Measurements from ENCODE around the gene TWF1. TPM values are rescaled to one million over a fixed set of nuclear protein-coding genes. Genes with fewer than 3 reads are reported as not detected.
A peak's percentile ranks its signal among the peaks of the same experiment; 100 is the strongest.

Gene TWF1
- total and polyA plus RNA-seq, 2 experiments from 2014 or later, result 141 to 246 TPM

DNA sequence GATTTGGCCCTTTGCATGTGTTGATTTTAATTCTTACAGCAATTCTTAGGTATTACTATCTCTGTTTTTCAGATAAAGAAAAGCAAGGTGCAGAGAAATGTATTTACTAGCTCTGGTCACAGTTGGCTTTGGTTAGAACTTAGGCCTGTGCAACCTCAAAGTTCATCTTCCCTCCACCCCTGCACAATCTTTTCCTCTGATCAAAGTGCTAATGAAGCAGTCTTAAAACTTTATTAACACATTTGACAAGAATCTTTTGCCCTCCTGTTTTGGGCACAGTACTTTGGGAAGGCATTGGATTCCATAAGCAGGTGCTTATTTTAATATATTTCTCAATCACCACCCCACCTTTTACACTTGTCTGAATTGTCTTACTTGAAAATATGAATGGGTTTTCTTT lies 44.6 kb downstream of the TWF1 start:
- no peaks in the 10 kb centered on the region for H3F3A ChIP-seq (ENCODE audit: insufficient read depth)
- H3K4me2 ChIP-seq (ENCODE audit: unreplicated experiment), result no peak overlapping the region
- H3K4me1 ChIP-seq (ENCODE audit: insufficient read depth), result peaks cover 27% of the 10 kb centered on the region
- no peaks in the 10 kb centered on the region for H4K20me1 ChIP-seq (ENCODE audit: insufficient read depth)
- no peak overlapping the region for H3K9ac ChIP-seq
- H2AFZ ChIP-seq, result no peak overlapping the region
- in situ Hi-C loops (cut with MboI), result no loop called here
- peaks cover 52% of the 10 kb centered on the region for H3K79me2 ChIP-seq (ENCODE audit: insufficient read depth)
- no peak for DNase-seq
- TF ChIP-seq EZH2phosphoT487 (IDR thresholded peaks at IDR 0.05; ENCODE audit: insufficient read depth, low read depth) (no peak), EZH2 (IDR thresholded peaks at IDR 0.05; ENCODE audit: insufficient read depth, poor library complexity, severe bottlenecking) (no peak)
- H3K9me3 ChIP-seq (ENCODE audit: low read depth), result no peaks in the 10 kb centered on the region
- no peaks in the 10 kb centered on the region for H3K9me2 ChIP-seq (ENCODE audit: insufficient read depth)
- no peaks in the 10 kb centered on the region for H3K36me3 ChIP-seq (ENCODE audit: low read depth)
- no peak overlapping the region for H3K4me3 ChIP-seq
- H3K27me3 ChIP-seq (replicated peaks; ENCODE audit: insufficient read depth), result no peaks in the 10 kb centered on the region
- no peak overlapping the region for H3K27ac ChIP-seq

DNA sequence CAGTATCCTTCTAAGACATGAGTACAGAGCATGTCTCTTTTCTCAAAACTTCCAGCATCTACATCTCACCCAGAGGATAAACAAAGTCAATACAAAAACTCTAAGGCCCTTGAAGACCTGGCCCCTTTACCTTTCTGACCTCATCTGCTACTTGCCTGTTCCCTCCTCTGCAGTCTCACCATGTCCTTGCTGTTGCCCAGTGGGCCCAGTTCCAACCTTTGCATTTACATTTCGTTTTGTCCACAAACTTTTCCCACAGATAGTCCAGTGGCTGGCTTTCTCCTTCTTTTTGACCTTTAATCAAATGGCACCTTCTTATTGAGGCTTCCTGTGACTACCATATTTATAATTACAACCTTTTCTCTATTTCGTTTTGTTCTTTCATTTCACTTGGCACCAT lies 45.7 kb downstream of the TWF1 start:
- in situ Hi-C loops (cut with MboI), result no loop called here
- peak overlapping the region; percentile 29 for H3K4me2 ChIP-seq (ENCODE audit: unreplicated experiment)
- peak overlapping the region; percentile 95; the same call in 1 of the 2 replicates for H3K4me3 ChIP-seq

GRCh38 chr12:43758728-43759563 lies 47.2 kb downstream of the TWF1 start, which contains the start of the genes IRAK4 and PUS7L:
Gene IRAK4 (plus strand): TSS chr12:43758951. CDS start chr12:43768112, 9,161 bp downstream.
Gene PUS7L (minus strand): TSS chr12:43758790. CDS start chr12:43755245, 3,545 bp downstream.
- Histone ChIP-seq H4K20me1 (ENCODE audit: insufficient read depth) (no peaks in the 10 kb centered on the region), H3K36me3 (ENCODE audit: low read depth) (peaks cover 10% of the 10 kb centered on the region; the same call in 1 of the 2 replicates), H3K27ac (peak within 1 kb of the TSS; percentile 77), H3K4me3 (peak within 1 kb of the TSS; percentile 95), H3K9me3 (ENCODE audit: low read depth) (no peaks in the 10 kb centered on the region), H3K4me2 (ENCODE audit: unreplicated experiment) (peak within 1 kb of the TSS; percentile 92), H2AFZ (peak within 1 kb of the TSS; percentile 99), H3K9ac (peak within 1 kb of the TSS; percentile 91), H3K9me2 (ENCODE audit: insufficient read depth) (no peaks in the 10 kb centered on the region), H3K79me2 (ENCODE audit: insufficient read depth) (peaks cover 63% of the 10 kb centered on the region), H3K27me3 (replicated peaks; ENCODE audit: insufficient read depth) (no peaks in the 10 kb centered on the region), H3K4me1 (ENCODE audit: insufficient read depth) (peaks cover 22% of the 10 kb centered on the region), H3F3A (ENCODE audit: insufficient read depth) (no peaks in the 10 kb centered on the region)
- WGBS, 2 experiments (ENCODE audit: low coverage in 1 of 2, low lambda C conversion rate in 2 of 2, missing lambda C conversion rate in 2 of 2), result 1 to 2% methylated on average over 53 to 54 of the region's 54 CpGs
- peak; percentile 100 for DNase-seq
- TF ChIP-seq EZH2phosphoT487 (IDR thresholded peaks at IDR 0.05; ENCODE audit: insufficient read depth, low read depth), result no peak
- no peak for TF ChIP-seq EZH2 (IDR thresholded peaks at IDR 0.05; ENCODE audit: insufficient read depth, poor library complexity, severe bottlenecking)
- in situ Hi-C loops (cut with MboI), result no loop called here

More for the DNA sequence above, 45.7 kb downstream of the TWF1 start:
- DNase-seq, result no peak
- WGBS, 2 experiments (ENCODE audit: low coverage in 1 of 2, low lambda C conversion rate in 2 of 2, missing lambda C conversion rate in 2 of 2), result 76 to 88% methylated on average over 2 of the region's 2 CpGs
- Histone ChIP-seq H3K9ac (no peak overlapping the region), H3F3A (ENCODE audit: insufficient read depth) (no peaks in the 10 kb centered on the region), H3K9me2 (ENCODE audit: insufficient read depth) (no peaks in the 10 kb centered on the region), H3K27ac (no peak overlapping the region), H3K9me3 (ENCODE audit: low read depth) (no peaks in the 10 kb centered on the region), H4K20me1 (ENCODE audit: insufficient read depth) (no peaks in the 10 kb centered on the region), H3K27me3 (replicated peaks; ENCODE audit: insufficient read depth) (no peaks in the 10 kb centered on the region), H2AFZ (no peak overlapping the region), H3K36me3 (ENCODE audit: low read depth) (no peaks in the 10 kb centered on the region), H3K79me2 (ENCODE audit: insufficient read depth) (peaks cover 57% of the 10 kb centered on the region), H3K4me1 (ENCODE audit: insufficient read depth) (peaks cover 22% of the 10 kb centered on the region)
- TF ChIP-seq EZH2phosphoT487 (IDR thresholded peaks at IDR 0.05; ENCODE audit: insufficient read depth, low read depth) (no peak), EZH2 (IDR thresholded peaks at IDR 0.05; ENCODE audit: insufficient read depth, poor library complexity, severe bottlenecking) (no peak)

DNA sequence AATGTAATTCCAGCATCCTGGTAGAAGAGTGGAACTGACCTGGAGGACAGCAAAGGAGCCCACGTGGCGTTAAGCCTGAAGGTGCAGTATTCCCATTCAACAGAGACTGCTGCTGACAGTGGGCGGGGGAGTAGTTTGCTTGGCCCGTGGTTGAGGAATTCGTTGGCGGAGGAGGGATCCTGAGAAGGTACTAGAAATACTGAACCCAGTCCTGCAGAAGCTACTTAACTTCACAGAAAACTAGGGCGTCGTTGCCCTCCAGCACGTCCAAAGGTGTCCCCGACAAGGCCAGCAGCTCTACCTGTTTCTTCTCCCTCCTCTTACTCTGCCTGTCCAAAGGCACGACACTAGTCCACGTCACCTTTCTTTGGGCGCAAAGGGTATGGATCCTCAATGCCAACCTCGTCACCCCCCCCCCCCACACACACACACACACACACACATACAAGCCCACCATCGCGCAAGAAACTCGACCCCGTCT lies 47.8 kb downstream of the TWF1 start:
- Histone ChIP-seq H3K9ac (peak overlapping the region; percentile 91), H3K9me2 (ENCODE audit: insufficient read depth) (no peaks in the 10 kb centered on the region), H3K27ac (peak overlapping the region; percentile 77; the same call in 1 of the 2 replicates), H3K79me2 (ENCODE audit: insufficient read depth) (peaks cover 67% of the 10 kb centered on the region), H3K4me1 (ENCODE audit: insufficient read depth) (peaks cover 22% of the 10 kb centered on the region), H3F3A (ENCODE audit: insufficient read depth) (no peaks in the 10 kb centered on the region), H3K36me3 (ENCODE audit: low read depth) (peaks cover 15% of the 10 kb centered on the region; the same call in 1 of the 2 replicates), H3K9me3 (ENCODE audit: low read depth) (no peaks in the 10 kb centered on the region), H3K4me3 (peak overlapping the region; percentile 95), H2AFZ (peak overlapping the region; percentile 99), H3K4me2 (ENCODE audit: unreplicated experiment) (peak overlapping the region; percentile 92), H4K20me1 (ENCODE audit: insufficient read depth) (no peaks in the 10 kb centered on the region), H3K27me3 (replicated peaks; ENCODE audit: insufficient read depth) (no peaks in the 10 kb centered on the region)
- DNase-seq, result peak; percentile 71
- in situ Hi-C loops (cut with MboI), result no loop called here
- TF ChIP-seq EZH2phosphoT487 (IDR thresholded peaks at IDR 0.05; ENCODE audit: insufficient read depth, low read depth), result no peak
- TF ChIP-seq EZH2 (IDR thresholded peaks at IDR 0.05; ENCODE audit: insufficient read depth, poor library complexity, severe bottlenecking), result no peak
- 1 to 3% methylated on average over 11 to 18 of the region's 18 CpGs for WGBS, 2 experiments (ENCODE audit: low coverage in 1 of 2, low lambda C conversion rate in 2 of 2, missing lambda C conversion rate in 2 of 2)

Measured in GM23248 (cell line).